GM12873 (cell line): ENCODE results near the gene CELA1.

Experiments
- CTCF ChIP-seq: IDR thresholded peaks from 2 replicates; pipeline ENCODE4 v1.5.1; 2012; ENCODE audit warnings: low read depth, mild to moderate bottlenecking, moderate library complexity, low read length, control low read depth; ENCODE audit not compliant: insufficient read depth; ENCODE audit errors: missing control alignments

CELA1 gene

GRCh38 chr12:51381226-51382079 lies 35.0 kb upstream of the CELA1 start:
- TF ChIP-seq CTCF = no peak

DNA sequence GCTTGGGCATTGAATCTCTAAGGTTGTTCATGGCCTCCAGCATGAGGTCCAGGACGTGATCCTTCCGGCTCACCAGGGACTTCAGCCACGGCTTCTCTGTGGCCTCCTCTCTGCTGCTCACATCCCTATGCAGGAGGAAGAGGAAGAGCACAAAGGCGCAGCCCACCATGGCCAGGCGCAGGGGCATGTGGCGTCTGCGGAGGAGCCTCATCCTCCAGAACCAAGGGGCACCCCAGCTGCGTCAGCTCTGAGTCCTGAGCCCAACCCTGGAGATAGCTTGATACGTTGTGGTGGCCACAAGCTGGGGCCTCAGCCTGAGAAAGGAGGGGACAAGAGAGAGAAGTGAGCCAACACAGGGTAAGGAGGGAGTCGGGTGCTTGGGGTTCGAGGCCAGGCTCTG lies 33.1 kb upstream of the CELA1 start:
- TF ChIP-seq CTCF = no peak

- no peak for TF ChIP-seq CTCF
Observed at GRCh38 chr12:51378749-51379148, 32.3 kb upstream of the CELA1 start.

GRCh38 chr12:51377099-51377984 lies 30.9 kb upstream of the CELA1 start:
- peak; percentile 22 for TF ChIP-seq CTCF

- no peak for TF ChIP-seq CTCF
Observed at GRCh38 chr12:51374856-51375255, 28.4 kb upstream of the CELA1 start.

DNA sequence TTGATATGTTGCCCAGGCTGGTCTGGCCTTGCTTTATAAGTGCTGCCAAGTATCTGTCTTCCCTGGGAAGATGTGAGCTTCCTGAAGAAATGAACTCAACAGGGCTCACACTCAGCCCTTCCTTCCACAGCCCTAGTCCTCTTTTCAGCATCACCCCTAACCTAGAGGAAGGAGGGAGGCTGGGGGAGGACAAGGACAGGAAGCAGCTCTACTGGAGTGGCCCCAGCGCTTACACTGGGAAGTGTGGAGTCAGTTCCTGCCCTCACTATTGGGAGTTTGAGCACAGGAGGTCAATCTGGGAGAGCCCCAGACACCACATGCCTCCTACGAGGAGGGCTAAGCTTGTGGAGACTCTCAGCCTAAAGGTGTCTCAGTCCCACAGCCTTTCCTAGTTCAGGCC lies 27.9 kb upstream of the CELA1 start:
- TF ChIP-seq CTCF = no peak

- no peak for TF ChIP-seq CTCF
Observed at GRCh38 chr12:51373187-51373586, 26.7 kb upstream of the CELA1 start.
